Psoas muscle (tissue), 8 donors: ENCODE measurements around the gene RPUSD2. TPM values are rescaled to one million over a fixed set of nuclear protein-coding genes. Genes with fewer than 3 reads are reported as not detected.

Experiments
- ATAC-seq, 4 donors: fragments of 200-7000 bp; cut with Tn5 transposase; one replicate each; pipeline ENCODE4 v1.9.1; 2020; ENCODE audit warnings: moderate library complexity in 3 of 4, mild to moderate bottlenecking in 2 of 4
- DNase-seq, 2 donors: peaks; one replicate each; pipeline ENCODE4 v3.0.0-alpha.2; 2020
- H3K27ac ChIP-seq: fragments of 200-600 bp; one replicate; pipeline ENCODE4 v1.8.0; 2022
- H3K27me3 ChIP-seq, 3 donors: fragments of 200-600 bp in 1 of 3; one replicate each; pipeline versions ENCODE4 v1.6.1 to v1.8.0; 2013 to 2022; ENCODE audit warnings: low read length in 2 of 3, mild to moderate bottlenecking in 2 of 3, moderate library complexity in 1 of 3; ENCODE audit not compliant: insufficient read depth in 3 of 3
- H3K36me3 ChIP-seq, 2 donors: fragments of 200-600 bp in 1 of 2; one replicate each; pipeline versions ENCODE4 v1.6.1 to v1.8.0; 2013 to 2022; ENCODE audit warnings: low read depth in 1 of 2, mild to moderate bottlenecking in 1 of 2, moderate library complexity in 1 of 2; ENCODE audit not compliant: insufficient read depth in 1 of 2
- H3K4me1 ChIP-seq: fragments of 200-600 bp; one replicate; pipeline ENCODE4 v1.8.0; 2022
- H3K4me3 ChIP-seq: fragments of 200-600 bp; one replicate; pipeline ENCODE4 v1.8.0; 2022; ENCODE audit warnings: mild to moderate bottlenecking
- H3K9me3 ChIP-seq: fragments of 200-600 bp; one replicate; pipeline ENCODE4 v1.8.0; 2022
- WGBS, 3 donors: extraction: QIAGEN DNeasy Blood & Tissue Kit; methylation state at CpG; one replicate each; pipeline versions ENCODE4 v1.1.6 to v1.1.7; 2013; 5-methylcytosine and 5-hydroxymethylcytosine counted together
- intact Hi-C, 2 donors: fragments of 100-400 bp; cut with DNase I; formaldehyde crosslinking; loops; one replicate each; pipeline versions ENCODE4 v1.11.0 to v1.14.2; 2022
- polyA plus RNA-seq, 3 donors: library from polyadenylated mRNA; stranded (reverse); fragments of 200-250 nt; gene quantifications; one replicate each; pipeline ENCODE4 v1.2.3, GENCODE V29; 2013
- total RNA-seq, 4 donors: library from RNA; stranded (reverse); fragmentation: NEBNext Ultra II Directional in 2 of 4; extraction: Animal tissue kit (Norgen Biotek cat#: 25700) in 2 of 4; gene quantifications; one replicate each; pipeline versions ENCODE4 v1.2.1 to v1.2.4, GENCODE V29; 2021 to 2023
- TF ChIP-seq, protein P1 (sequence below): fragments of 200-600 bp; IDR thresholded peaks from one replicate; pipeline ENCODE4 v1.8.0; 2022; ENCODE audit warnings: antibody characterized with exemption
- donor health status: healthy with polysubstance abuse.
- donor health status: DM: no; HTN: no; CAD: no; lungs with moderate emphysema.
- donor health status: Bipolar disorder and iron deficiency.
- donor health status: healthy.
- donor health status: DM: yes; HTN: yes; CAD: no.
- donor health status: DM: no; HTN: no; CAD: no.
- donor health status: DM: no; HTN: no; CAD: no.
- donor health status: DM: yes; HTN: yes; CAD: no.

RPUSD2 gene
- total and polyA plus RNA-seq, 7 donors: 8.7 to 12.5 (median 10.3) TPM

DNA sequence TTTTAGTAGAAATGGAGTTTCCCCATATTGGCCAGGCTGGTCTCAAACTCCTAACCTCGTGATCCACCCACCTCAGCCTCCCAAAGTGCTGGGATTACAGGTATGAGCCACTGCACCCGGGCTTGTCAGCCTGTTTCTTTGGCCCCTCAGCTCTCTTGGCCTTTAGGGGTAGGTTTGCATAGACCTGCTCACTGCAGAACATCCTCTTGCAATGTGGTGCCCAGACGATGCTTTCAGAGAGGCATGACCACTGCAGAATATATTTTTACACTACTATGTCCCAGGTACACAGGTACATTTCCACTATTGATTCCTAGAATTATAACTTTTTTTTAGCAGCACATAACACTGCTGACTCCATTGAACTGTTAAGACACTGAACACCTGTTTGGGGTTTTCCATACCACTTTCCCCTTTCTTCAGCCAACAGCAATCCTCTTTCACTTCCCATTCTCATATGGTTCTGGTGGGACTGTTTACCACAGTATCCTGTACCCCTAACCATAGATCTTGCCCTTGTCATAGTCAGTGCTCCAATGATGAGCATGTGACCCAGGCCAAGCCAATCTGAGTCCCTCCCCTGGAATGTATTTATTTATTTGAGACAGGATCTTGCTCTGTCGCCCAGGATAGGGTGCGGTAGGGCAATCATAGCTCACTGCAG lies 25.3 kb upstream of the RPUSD2 start:
- WGBS, 3 donors: 87 to 92% (median 88%) methylated on average over 5 of the region's 5 CpGs
- peaks cover 16% of the 10 kb centered on the region for H3K4me1 ChIP-seq
- TF ChIP-seq, protein P1, sequence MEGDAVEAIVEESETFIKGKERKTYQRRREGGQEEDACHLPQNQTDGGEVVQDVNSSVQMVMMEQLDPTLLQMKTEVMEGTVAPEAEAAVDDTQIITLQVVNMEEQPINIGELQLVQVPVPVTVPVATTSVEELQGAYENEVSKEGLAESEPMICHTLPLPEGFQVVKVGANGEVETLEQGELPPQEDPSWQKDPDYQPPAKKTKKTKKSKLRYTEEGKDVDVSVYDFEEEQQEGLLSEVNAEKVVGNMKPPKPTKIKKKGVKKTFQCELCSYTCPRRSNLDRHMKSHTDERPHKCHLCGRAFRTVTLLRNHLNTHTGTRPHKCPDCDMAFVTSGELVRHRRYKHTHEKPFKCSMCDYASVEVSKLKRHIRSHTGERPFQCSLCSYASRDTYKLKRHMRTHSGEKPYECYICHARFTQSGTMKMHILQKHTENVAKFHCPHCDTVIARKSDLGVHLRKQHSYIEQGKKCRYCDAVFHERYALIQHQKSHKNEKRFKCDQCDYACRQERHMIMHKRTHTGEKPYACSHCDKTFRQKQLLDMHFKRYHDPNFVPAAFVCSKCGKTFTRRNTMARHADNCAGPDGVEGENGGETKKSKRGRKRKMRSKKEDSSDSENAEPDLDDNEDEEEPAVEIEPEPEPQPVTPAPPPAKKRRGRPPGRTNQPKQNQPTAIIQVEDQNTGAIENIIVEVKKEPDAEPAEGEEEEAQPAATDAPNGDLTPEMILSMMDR: no peak

DNA sequence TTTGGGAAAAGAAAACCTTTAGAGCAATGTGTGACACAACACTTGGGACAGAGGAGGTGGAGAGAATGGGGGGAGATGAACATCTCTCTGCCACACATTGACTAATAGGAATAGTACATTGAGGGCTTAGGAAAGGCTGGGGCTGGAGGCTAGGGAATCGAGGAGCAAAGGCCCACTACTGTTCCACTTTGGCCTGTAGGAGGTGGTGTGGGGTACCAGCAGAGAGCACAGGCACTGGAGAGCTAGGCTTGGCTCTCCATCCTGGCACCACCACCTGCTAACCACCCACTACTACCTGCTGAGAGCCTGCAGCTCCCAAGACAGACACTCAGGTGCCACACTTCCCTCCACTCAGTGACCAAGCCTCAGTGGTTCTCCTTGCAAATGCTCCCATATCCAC lies 23.6 kb upstream of the RPUSD2 start:
- Histone ChIP-seq H3K4me1 (peaks cover 29% of the 10 kb centered on the region), H3K9me3 (no peaks in the 10 kb centered on the region), H3K27ac (no peak overlapping the region), H3K36me3 (no peaks in the 10 kb centered on the region), H3K4me3 (no peak overlapping the region), H3K27me3 (no peaks in the 10 kb centered on the region)
- intact Hi-C loops: no loop called here
- 46 to 88% (median 73%) methylated on average over 1 of the region's 1 CpG for WGBS, 3 donors
- DNase-seq: no peak
- ATAC-seq: no peak
- TF ChIP-seq, protein P1: no peak

More for the DNA sequence above, 25.3 kb upstream of the RPUSD2 start:
- no peaks in the 10 kb centered on the region for H3K9me3 ChIP-seq
- no peak for ATAC-seq
- no peak overlapping the region for H3K4me3 ChIP-seq
- H3K27ac ChIP-seq: no peak overlapping the region
- intact Hi-C loops: no loop called here
- no peak for DNase-seq
- H3K36me3 ChIP-seq: no peaks in the 10 kb centered on the region
- H3K27me3 ChIP-seq: no peaks in the 10 kb centered on the region

DNA sequence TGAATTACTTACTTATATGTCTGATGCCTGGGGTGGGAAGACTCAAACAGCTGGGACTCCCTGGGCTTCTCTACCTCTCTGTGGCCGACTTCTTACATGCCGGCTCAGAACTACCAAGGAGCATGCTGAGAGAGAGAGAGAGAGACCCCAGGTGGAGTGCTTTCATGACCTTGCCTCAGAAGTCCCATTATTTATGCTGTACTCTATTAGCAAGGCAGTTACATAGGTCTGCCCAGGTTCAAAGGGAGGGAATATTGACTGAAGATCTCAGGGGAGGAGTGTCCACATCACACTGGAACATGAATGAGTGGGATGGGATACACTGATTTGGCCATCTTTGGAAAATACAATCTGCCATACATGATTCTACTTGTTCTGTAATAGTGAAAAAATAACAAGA lies 20.5 kb upstream of the RPUSD2 start:
- H3K4me3 ChIP-seq: no peak overlapping the region
- peaks cover 42% of the 10 kb centered on the region for H3K4me1 ChIP-seq
- peaks cover 0 to 18% of the 10 kb centered on the region in 2 donors for H3K36me3 ChIP-seq
- H3K27me3 ChIP-seq: no peaks in the 10 kb centered on the region
- TF ChIP-seq, protein P1: no peak
- no peaks in the 10 kb centered on the region for H3K9me3 ChIP-seq
- no peak for ATAC-seq
- intact Hi-C loops: no loop called here
- peak overlapping the region; percentile 86 for H3K27ac ChIP-seq
- no peak for DNase-seq
- WGBS, 3 donors: 85 to 95% (median 90%) methylated on average over 2 of the region's 2 CpGs

DNA sequence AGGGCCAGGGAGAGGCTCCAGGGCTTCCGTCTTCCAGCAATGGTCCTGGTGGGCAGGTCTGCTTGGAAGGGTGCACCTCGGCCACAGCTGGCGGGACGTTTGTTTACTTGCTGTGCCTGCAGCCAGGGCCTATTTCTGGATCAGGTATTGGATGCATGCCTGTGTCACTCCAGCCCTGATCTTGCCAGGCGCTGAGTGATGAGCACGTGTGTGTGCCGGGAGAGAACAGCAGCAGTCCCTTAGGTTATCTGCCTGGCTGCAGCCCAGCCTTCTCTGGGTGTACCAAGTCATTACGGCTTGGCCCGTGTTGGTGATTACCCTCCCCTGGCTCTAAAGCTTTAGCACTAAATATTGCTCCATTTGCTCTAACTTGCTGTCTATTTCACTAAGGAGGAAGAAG lies 19.2 kb upstream of the RPUSD2 start:
- Histone ChIP-seq H3K27me3 (no peaks in the 10 kb centered on the region), H3K9me3 (no peaks in the 10 kb centered on the region), H3K4me1 (peaks cover 52% of the 10 kb centered on the region), H3K4me3 (no peak overlapping the region), H3K27ac (peak overlapping the region; percentile 86), H3K36me3 (peaks cover 0 to 19% of the 10 kb centered on the region in 2 donors)
- WGBS, 3 donors: 19 to 33% (median 28%) methylated on average over 9 of the region's 9 CpGs
- ATAC-seq (peak; percentile 93 to 97 (median 94)), DNase-seq (peak; percentile 78 to 93)
- intact Hi-C loops: no loop called here
- TF ChIP-seq, protein P1: no peak
